ENCODE results near the gene FLNC.

DNA sequence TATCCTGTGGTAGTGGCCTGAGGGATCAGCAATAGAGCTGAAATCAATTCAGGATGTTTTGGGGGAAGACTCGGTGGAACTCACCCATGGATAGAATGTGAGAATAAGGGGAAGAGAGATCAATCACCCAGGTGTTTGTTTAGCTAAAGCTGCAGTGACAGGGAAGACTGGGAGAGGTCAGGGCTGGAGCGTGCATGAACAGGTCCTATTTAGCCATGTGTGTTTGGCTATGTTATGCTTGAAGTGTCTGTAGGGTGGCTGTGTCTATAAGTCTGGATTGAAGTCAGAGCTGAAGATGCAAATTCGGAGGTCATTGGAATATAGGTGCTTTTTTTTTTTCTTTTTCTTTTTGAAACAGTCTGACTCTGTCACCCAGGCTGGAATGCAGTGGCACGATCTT lies 37.0 kb downstream of the FLNC start:
- TF ChIP-seq, protein P1, sequence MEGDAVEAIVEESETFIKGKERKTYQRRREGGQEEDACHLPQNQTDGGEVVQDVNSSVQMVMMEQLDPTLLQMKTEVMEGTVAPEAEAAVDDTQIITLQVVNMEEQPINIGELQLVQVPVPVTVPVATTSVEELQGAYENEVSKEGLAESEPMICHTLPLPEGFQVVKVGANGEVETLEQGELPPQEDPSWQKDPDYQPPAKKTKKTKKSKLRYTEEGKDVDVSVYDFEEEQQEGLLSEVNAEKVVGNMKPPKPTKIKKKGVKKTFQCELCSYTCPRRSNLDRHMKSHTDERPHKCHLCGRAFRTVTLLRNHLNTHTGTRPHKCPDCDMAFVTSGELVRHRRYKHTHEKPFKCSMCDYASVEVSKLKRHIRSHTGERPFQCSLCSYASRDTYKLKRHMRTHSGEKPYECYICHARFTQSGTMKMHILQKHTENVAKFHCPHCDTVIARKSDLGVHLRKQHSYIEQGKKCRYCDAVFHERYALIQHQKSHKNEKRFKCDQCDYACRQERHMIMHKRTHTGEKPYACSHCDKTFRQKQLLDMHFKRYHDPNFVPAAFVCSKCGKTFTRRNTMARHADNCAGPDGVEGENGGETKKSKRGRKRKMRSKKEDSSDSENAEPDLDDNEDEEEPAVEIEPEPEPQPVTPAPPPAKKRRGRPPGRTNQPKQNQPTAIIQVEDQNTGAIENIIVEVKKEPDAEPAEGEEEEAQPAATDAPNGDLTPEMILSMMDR (IDR thresholded peaks at IDR 0.05 in 8 of 11, conservative IDR thresholded peaks at IDR 0.05 in 3 of 11), result no peak
- no peak for TF ChIP-seq POLR2A (IDR thresholded peaks at IDR 0.05)
